LNCAP (cell line): ENCODE data around the gene MASP2.

Experiments used
- TF ChIP-seq, protein P1 (sequence below): fragments of 450-650 bp; IDR thresholded peaks from 2 replicates; pipeline ENCODE4 v1.5.1; 2017; ENCODE audit warnings: mild to moderate bottlenecking

Gene MASP2

GRCh38 chr1:11044086-11044848, 2.8 kb downstream of the MASP2 start:
- TF ChIP-seq, protein P1, sequence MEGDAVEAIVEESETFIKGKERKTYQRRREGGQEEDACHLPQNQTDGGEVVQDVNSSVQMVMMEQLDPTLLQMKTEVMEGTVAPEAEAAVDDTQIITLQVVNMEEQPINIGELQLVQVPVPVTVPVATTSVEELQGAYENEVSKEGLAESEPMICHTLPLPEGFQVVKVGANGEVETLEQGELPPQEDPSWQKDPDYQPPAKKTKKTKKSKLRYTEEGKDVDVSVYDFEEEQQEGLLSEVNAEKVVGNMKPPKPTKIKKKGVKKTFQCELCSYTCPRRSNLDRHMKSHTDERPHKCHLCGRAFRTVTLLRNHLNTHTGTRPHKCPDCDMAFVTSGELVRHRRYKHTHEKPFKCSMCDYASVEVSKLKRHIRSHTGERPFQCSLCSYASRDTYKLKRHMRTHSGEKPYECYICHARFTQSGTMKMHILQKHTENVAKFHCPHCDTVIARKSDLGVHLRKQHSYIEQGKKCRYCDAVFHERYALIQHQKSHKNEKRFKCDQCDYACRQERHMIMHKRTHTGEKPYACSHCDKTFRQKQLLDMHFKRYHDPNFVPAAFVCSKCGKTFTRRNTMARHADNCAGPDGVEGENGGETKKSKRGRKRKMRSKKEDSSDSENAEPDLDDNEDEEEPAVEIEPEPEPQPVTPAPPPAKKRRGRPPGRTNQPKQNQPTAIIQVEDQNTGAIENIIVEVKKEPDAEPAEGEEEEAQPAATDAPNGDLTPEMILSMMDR, result no peak

- TF ChIP-seq, protein P1, result no peak
These were observed 3.8 kb downstream of the MASP2 start for GRCh38 chr1:11042995-11043874.

GRCh38 chr1:11042065-11042464, 5.0 kb downstream of the MASP2 start:
- TF ChIP-seq, protein P1, result no peak

GRCh38 chr1:11041048-11041447, 6.0 kb downstream of the MASP2 start:
- TF ChIP-seq, protein P1, result no peak

- TF ChIP-seq, protein P1, result no peak
These were observed 7.5 kb downstream of the MASP2 start for GRCh38 chr1:11039351-11040104.

GRCh38 chr1:11037740-11038182, 9.3 kb downstream of the MASP2 start:
- TF ChIP-seq, protein P1, result peak; percentile 97

DNA sequence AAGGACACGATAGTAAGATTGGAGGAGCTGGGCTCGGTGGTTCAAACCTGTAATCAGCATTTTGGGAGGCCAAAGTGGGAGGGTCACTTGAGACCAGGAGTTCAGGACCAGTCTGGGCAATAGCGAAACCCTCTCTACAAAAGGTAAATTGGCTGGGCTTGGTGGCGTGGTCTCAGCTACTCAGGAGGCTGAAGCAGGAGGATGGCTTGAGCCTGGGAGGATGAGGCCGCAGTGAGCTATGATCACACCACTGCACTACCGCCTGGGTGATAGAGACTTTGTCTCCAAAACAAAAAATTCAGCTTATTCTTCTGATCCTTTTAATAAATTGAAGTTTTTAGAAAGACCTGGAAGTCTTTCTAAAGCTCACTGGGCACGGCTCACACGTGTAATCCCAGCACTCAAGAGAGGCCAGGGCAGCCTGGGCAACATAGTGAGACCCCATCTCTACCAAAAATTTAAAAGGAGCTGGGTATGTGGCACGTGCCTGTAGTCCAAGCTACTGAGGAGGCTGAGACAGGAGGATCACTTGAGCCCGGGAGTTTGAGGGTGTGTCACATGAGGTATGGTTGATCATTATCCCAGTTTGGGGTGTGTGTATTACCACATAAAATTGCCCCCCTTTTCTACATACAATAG, 15.3 kb downstream of the MASP2 start:
- TF ChIP-seq, protein P1, result no peak
